H1 (cell line): Measurements from ENCODE around the gene COL4A2. TPM values are rescaled to one million over a fixed set of nuclear protein-coding genes. Genes with fewer than 3 reads are reported as not detected.

Source experiments
- CTCF ChIP-seq, 3 experiments: IDR thresholded peaks; 1 replicate in 2 of 3; 2 replicates in 1 of 3; pipeline versions ENCODE4 v1.5.1 to v1.6.1; 2011; ENCODE audit warnings: low read length in 3 of 3, mild to moderate bottlenecking in 3 of 3, inconsistent platforms in 2 of 3, low read depth in 1 of 3, moderate library complexity in 1 of 3; ENCODE audit not compliant: insufficient read depth in 1 of 3; ENCODE audit errors: control extremely low read depth in 1 of 3
- EP300 ChIP-seq, 2 experiments: IDR thresholded peaks; 1 replicate in 1 of 2; 2 replicates in 1 of 2; pipeline ENCODE4 v1.6.1; 2011 to 2012; ENCODE audit warnings: low read depth in 2 of 2, low read length in 2 of 2, mild to moderate bottlenecking in 2 of 2, borderline replicate concordance in 1 of 2, inconsistent platforms in 1 of 2, moderate library complexity in 1 of 2
- POU5F1 ChIP-seq: IDR thresholded peaks from 2 replicates; pipeline ENCODE4 v1.6.1; 2011; ENCODE audit warnings: low read depth, mild to moderate bottlenecking, low read length, moderate library complexity
- SIRT6 ChIP-seq: IDR thresholded peaks from one replicate; pipeline ENCODE4 v1.7.1; 2012; ENCODE audit warnings: low read length, inconsistent platforms
- polyA plus RNA-seq, 7 experiments: library from polyadenylated mRNA; depleted of rRNA in 3 of 7; stranded (reverse) in 5 of 7; unstranded in 2 of 7; fragments of >200 nt in 5 of 7; fragments of 200-250 nt in 2 of 7; gene quantifications; 1 replicate in 5 of 7; 2 replicates in 1 of 7; 4 replicates in 1 of 7; pipeline versions ENCODE4 v1.2.1 to v1.2.3, GENCODE V29; 2011 to 2013; ENCODE audit warnings: missing spikeins in 2 of 7, mixed read lengths in 2 of 7
- total RNA-seq: library from RNA; stranded (reverse); fragmentation: NEBNext Ultra II Directional; extraction: Animal tissue kit (Norgen Biotek cat#: 25700); gene quantifications from 2 replicates; pipeline ENCODE4 v1.2.1, GENCODE V29; 2021
- TF ChIP-seq, protein P1 (sequence below): fragments of 300-600 bp; sonication (generic); IDR thresholded peaks from 2 replicates; pipeline ENCODE4 v1.7.1; 2012; ENCODE audit warnings: low read length, moderate library complexity, mild to moderate bottlenecking, inconsistent platforms; ENCODE audit not compliant: insufficient replicate concordance

Gene COL4A2
- total and polyA plus RNA-seq, 2 of the 8 experiments (the other 6 are each of a cell fraction or from before 2014, with no cell fraction given) = 80.4 to 87.3 TPM

DNA sequence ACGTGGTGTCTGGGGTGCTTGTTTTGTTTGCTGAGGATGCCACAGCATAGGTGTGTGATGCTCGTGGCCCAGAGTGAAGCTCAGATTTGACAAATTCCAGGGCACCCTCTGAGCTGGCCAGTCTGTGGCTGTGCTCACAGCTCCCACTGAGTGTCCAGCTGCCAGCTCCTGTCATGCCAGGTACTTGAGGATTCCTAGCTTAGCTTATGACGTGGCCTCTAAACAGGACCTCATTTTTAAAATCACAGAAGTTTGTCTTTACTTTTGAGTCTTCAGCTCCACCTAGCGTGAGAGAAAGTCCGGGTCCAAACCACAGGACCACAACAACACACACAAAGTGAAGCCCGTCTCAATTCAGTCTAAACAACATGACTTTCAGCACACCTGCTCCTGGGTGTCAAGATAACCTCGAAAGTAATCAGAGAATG, 137.2 kb downstream of the COL4A2 start (continued):
- TF ChIP-seq EP300 (IDR thresholded peaks at IDR 0.05; ENCODE audit: borderline replicate concordance in 1 of 2, low read depth in 2 of 2, low read length in 2 of 2) (no peak), POU5F1 (no peak), SIRT6 (no peak), CTCF (IDR thresholded peaks at IDR 0.05; ENCODE audit: control extremely low read depth in 1 of 3, insufficient read depth in 1 of 3, low read depth in 1 of 3, low read length in 3 of 3) (peak in 1 of 3 experiments; percentile 3; a peak in 1 of 4 replicates)
- TF ChIP-seq, protein P1, sequence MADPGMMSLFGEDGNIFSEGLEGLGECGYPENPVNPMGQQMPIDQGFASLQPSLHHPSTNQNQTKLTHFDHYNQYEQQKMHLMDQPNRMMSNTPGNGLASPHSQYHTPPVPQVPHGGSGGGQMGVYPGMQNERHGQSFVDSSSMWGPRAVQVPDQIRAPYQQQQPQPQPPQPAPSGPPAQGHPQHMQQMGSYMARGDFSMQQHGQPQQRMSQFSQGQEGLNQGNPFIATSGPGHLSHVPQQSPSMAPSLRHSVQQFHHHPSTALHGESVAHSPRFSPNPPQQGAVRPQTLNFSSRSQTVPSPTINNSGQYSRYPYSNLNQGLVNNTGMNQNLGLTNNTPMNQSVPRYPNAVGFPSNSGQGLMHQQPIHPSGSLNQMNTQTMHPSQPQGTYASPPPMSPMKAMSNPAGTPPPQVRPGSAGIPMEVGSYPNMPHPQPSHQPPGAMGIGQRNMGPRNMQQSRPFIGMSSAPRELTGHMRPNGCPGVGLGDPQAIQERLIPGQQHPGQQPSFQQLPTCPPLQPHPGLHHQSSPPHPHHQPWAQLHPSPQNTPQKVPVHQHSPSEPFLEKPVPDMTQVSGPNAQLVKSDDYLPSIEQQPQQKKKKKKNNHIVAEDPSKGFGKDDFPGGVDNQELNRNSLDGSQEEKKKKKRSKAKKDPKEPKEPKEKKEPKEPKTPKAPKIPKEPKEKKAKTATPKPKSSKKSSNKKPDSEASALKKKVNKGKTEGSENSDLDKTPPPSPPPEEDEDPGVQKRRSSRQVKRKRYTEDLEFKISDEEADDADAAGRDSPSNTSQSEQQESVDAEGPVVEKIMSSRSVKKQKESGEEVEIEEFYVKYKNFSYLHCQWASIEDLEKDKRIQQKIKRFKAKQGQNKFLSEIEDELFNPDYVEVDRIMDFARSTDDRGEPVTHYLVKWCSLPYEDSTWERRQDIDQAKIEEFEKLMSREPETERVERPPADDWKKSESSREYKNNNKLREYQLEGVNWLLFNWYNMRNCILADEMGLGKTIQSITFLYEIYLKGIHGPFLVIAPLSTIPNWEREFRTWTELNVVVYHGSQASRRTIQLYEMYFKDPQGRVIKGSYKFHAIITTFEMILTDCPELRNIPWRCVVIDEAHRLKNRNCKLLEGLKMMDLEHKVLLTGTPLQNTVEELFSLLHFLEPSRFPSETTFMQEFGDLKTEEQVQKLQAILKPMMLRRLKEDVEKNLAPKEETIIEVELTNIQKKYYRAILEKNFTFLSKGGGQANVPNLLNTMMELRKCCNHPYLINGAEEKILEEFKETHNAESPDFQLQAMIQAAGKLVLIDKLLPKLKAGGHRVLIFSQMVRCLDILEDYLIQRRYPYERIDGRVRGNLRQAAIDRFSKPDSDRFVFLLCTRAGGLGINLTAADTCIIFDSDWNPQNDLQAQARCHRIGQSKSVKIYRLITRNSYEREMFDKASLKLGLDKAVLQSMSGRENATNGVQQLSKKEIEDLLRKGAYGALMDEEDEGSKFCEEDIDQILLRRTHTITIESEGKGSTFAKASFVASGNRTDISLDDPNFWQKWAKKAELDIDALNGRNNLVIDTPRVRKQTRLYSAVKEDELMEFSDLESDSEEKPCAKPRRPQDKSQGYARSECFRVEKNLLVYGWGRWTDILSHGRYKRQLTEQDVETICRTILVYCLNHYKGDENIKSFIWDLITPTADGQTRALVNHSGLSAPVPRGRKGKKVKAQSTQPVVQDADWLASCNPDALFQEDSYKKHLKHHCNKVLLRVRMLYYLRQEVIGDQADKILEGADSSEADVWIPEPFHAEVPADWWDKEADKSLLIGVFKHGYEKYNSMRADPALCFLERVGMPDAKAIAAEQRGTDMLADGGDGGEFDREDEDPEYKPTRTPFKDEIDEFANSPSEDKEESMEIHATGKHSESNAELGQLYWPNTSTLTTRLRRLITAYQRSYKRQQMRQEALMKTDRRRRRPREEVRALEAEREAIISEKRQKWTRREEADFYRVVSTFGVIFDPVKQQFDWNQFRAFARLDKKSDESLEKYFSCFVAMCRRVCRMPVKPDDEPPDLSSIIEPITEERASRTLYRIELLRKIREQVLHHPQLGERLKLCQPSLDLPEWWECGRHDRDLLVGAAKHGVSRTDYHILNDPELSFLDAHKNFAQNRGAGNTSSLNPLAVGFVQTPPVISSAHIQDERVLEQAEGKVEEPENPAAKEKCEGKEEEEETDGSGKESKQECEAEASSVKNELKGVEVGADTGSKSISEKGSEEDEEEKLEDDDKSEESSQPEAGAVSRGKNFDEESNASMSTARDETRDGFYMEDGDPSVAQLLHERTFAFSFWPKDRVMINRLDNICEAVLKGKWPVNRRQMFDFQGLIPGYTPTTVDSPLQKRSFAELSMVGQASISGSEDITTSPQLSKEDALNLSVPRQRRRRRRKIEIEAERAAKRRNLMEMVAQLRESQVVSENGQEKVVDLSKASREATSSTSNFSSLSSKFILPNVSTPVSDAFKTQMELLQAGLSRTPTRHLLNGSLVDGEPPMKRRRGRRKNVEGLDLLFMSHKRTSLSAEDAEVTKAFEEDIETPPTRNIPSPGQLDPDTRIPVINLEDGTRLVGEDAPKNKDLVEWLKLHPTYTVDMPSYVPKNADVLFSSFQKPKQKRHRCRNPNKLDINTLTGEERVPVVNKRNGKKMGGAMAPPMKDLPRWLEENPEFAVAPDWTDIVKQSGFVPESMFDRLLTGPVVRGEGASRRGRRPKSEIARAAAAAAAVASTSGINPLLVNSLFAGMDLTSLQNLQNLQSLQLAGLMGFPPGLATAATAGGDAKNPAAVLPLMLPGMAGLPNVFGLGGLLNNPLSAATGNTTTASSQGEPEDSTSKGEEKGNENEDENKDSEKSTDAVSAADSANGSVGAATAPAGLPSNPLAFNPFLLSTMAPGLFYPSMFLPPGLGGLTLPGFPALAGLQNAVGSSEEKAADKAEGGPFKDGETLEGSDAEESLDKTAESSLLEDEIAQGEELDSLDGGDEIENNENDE = no peak
